IPS DF 4.7 (cell line): ENCODE measurements around the gene HSPA12B.

Source experiments
- DNase-seq: peaks from one replicate; pipeline ENCODE4 v3.0.0-alpha.2; 2013; ENCODE audit warnings: low spot score; ENCODE audit errors: extremely low read depth

Gene HSPA12B

DNA sequence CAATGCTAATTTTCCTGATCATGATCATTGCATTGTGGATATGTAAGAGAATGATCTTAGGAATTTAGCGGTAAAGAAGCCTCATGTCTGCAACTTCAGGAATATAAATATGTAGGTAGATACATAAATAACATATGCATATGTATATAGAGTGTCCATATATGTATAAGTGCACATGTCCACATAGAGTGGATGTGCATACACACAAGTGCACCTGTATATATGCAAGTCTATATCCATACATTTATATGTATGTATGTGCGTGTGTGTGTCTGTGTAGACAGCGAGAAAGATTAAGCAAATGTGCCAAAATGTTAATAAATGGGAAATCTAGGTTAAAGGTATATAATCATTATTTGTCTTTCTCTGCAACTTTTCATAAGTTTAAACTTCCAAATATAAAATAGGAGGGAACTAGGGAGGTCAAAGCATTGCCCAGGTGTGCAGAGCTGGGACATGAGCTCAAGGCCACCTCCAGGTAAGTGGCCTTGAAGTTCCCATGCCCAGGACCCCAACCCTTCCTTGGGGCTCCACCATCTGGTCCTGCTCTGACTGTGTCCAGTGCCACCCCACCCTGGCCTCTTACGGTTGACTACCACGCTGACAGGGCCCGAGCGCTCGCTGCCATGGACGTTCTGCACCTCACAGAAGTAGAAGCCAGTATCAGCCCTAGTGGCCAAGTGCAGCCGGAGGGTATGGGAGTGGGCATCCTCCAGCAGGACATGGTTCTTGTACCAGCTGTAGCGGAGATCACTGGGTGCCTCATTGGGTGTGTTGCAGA lies 29.7 kb upstream of the HSPA12B start:
- DNase-seq: no peak

DNA sequence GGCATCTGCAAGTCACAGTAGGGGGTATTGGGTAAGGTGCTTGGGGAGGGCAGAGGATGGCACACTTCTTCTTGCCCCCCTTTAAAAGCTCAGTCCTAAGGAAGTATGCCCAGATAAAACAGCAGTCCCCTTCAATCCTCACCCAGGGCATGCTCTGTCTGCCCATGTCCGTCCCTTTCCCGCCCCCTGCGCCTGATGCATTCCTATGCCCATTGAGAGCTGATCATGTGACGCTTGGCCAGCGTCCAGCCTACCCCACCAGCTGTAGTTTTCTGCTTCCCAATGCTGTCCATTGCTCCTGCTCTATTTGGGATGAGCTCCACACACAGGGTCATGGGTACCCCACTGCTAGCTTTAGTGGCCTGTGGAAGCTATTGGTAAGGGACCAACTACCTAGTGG lies 28.4 kb upstream of the HSPA12B start:
- DNase-seq: no peak

DNA sequence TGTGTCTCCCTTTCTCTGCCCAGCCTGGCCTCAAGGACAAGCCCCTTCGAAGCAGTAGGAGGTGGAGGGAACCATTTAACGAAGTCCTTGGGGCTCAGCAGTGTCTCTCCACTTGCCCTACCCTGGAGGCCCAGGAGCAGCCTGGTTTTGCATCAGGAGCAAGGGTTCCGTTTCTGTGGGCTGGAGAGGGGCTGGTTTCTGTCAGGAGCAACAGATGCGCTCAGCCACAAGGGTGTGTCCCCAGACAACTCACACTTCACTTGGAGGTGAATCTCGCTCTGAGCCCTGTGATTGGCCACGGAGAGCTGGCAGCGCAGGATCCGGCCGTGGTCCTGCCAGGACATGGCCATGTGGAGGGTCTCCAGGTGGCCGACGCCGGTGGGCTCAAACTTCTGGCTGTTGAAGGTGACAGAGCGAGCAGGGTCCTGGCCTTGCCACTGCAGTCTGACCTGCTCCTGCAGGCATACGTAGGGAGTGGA lies 27.0 kb upstream of the HSPA12B start:
- DNase-seq: no peak

DNA sequence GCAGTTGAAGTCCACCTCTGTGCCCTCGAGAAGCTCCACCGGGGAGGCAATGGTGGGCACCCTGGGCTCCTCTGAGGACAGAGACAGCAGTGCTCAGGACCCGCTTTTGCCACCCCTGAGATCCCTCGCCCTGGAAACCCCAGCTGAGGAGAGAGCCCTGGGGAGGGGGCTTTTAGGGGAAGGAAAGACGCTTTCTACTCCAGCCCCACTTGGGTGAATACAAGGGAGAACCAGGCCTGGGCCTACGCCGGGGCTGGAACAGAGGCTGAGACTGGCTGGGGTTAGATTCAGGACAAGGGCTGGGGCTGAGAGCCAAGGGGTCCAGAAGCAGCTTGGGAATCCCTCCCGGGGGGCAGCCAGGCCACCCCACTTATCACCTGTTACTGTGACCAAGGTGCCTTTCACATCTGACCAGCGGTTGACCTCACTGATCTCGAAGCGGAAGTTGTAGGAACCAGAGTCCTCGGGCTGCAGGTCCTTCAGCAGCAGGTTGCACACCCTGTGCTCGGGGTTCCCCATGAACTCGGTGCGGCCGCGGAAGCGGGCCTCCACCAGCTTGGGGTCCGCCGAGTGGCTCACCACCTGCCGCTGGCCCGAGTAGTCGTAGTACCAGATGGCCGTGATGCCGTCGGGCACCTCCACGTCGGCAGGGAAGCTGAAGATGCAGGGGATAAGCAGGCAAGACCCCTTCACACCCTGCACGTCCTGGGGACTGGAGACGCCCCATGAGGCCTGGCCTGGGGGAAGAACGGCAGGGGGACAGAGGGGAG lies 26.3 kb upstream of the HSPA12B start:
- DNase-seq: no peak

DNA sequence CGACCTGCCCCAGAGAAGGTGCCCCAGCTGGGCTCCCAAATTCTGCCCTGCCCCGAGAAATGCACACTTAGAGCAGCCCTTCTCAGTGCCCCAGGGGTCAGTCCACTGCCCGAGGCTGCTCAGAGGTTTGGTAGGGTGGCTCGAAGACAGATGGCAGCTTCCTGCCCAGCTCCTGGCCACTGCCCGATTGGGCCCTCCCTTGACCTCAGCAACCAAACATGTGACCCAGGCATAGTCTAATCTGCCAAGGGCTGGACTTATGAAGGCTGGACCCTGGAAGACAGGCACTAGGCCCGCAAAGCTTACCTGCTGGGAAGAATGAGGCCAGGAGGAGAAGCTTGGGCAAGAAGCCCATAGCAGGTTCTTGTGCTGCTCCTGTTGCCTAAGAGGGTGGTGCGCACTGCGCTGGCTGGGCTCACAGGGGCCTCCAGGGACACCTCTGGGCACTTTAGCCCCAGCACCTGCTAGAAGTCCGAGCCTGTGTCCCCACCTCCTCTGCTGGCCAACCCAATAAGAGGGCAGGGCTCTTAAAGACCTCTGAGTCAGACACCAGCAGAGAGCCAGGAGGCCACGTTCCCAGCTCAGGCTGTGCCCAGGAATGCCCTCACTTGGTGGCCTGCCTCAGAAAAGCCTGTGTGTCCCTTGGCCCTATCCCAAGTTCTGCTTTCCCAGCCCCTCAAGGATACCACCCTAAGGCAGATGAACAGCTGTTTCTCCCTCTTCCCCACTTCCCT lies 25.5 kb upstream of the HSPA12B start:
- DNase-seq: no peak

DNA sequence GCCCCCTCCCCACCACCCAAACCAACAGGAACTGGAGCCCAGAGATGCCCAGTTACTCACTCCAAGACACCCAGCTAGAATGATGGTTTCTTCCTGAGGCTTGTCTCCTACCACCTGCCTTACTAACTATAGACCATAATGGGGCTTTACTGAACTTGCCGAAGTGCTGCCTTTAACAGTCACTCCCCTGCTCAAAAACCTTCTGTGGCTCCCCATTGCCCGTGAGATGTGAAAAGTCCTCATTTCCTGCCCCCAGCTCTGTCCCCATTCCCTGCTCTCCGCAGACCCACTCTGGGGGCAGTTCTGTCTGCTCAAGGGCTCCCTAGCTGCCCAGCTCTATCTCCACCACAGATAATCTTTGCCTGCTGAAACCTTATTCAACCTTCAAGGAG lies 25.0 kb upstream of the HSPA12B start:
- no peak for DNase-seq

DNA sequence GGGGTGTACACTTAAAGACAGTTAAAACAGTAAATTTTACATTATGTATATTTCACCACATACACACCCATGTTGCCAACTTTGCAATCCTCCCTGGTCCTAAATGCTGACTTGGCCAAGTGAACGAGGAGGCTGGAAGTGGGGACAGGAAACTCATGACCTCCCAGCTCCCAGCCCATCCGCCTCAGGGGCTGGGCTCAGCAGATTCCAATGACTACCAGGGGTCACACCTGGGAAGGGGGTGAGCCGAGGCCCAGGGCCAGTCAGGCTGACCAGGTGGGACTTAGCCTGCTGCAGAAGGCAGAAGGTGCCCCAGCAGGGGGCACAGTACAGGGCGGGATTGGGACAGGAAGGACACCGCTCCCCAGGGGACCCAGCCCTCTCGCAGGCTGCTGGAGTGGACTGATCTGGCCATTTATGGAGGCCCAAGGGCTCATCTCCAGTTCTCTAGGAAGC lies 22.4 kb upstream of the HSPA12B start:
- no peak for DNase-seq

DNA sequence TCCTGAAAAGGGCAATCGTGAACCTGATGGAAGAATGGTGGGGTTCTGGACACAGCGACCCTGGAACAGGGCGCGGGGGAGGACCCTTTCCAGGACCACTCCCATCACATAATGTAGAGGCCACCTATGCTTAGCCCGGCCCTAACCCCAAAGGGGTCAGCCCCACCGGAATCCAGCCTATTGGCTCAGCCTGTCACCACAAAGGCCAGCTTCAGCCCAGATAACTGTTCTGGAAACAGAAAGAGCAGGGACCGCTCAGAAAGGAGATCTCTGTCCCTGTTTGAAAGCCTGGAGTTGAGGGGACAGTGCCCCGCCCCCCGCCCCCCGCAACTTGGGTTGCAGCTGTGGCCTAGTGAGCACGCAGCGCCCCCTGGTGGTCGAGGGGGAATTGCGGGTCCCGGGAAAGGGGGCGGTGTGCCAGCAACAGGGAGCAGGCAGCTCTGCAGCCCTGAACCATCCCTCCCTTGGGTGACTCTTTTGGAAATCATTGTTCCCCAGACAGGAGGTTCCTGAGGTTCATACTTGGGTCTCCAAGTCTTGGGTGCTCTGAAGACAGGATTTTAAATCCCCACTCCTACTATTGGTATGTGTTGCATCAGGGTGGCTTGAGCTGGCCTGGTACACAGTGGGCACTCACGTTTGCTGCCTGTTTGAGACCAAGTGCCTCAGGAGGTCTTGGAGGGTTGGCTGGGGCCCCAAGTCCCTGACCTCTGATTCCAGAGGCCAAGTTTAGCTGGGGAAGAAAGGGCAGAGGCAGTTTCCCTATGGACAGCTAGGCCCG lies 21.6 kb upstream of the HSPA12B start:
- DNase-seq: no peak

DNA sequence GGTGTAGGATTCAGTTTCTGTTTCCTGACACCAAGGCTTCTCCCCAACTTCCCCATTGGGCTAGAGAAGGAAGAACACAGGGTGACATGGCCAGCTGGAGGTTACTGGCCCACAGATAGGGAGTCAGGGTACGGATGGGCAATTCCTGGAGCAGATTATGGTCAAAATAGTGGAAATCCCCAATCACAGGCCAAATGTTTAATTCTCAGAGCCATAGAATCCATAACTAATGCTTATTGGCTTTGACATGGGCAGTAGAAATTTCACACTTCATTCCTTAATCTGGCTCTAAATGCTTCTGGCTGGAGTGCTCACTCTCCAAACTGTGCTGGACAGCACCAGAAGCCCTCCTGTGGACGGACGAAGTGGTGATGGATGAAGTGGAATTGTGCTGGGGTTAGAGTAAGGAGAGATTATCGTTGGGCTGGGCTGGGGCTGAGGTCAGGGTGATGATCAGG lies 21.0 kb upstream of the HSPA12B start:
- no peak for DNase-seq

DNA sequence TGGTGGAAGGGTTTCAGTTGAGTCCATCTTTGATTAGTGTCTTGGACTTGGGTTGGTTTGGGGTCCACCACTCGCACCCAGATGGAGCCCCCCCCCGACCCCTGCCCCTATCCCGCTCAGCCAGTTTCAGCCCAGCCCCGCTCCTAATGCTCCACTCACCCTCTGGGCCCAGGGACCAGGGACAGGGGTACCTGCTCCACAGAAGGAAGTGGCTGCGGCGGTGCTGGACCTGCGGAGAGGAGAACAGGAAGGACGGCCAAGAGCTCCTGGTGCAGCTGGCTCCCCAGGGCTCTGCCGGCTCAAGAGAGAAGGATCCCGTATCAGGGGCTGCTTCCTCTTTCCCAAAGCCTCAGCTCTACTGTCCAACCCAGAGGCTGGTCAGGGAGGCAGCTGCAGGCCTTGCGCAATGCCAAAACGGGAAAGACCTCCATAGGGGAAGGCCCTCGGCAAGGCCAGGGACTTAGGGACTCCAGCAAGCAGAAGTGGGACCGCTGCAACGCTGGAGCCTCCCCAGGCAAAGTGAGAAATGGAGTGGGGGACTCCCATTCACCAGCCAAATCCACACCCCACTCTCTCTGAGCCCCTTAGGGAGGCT lies 20.1 kb upstream of the HSPA12B start, which contains the start of gene SIGLEC1:
Gene SIGLEC1, minus strand, starts transcription at position 322 of the 595 bp plus-strand sequence. CDS start 5,472 bp downstream, outside the sequence.
- DNase-seq: no peak

DNA sequence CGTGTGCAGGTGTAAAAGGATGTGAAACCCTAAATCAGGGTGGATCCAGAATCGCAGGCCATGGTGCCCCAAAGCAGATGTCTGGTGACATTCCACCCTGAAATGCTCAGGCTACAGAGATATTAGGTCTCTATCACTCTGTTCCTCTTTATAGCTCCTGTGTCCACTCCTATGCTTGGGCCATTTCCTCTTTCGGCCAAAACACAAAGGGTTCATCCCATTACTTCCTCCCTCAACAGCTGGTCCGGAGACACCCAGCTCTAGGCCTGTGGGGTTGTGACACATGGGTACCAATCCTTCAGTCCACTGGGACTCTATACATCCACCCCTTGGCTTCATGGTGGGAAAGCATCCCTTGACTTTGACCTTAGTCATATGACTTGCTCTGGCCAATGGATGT lies 18.4 kb upstream of the HSPA12B start:
- no peak for DNase-seq

DNA sequence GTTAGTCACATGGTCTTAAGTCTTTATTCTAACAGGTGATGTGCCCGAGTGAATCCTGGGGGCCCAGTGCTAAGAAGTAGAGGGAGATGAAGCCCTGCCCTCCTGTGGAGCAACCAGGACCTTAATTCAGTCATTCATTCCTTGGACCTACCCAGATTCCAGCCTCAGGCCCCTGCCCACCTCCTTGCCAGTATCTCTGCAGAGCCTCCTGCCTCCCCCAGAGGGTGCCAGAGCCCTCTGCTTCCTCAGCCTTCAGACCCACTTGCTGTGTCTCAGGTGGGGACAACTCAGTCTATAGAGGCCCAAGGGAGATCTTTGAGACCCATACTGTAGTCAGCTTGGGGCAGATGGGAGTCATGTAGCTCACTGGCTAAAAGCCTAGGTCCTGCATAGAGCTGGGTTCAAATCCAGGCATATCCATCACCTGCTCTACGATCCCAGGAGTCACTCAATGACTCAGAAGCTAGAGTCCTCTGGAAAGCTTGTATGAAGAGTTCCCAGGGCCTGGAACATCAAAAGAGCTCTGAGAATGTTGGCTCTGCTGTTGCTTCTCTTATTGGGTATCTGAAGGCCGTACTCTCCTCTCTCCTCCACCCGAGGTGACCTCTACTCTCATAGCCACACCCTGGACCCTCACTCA lies 16.2 kb upstream of the HSPA12B start:
- DNase-seq: no peak

DNA sequence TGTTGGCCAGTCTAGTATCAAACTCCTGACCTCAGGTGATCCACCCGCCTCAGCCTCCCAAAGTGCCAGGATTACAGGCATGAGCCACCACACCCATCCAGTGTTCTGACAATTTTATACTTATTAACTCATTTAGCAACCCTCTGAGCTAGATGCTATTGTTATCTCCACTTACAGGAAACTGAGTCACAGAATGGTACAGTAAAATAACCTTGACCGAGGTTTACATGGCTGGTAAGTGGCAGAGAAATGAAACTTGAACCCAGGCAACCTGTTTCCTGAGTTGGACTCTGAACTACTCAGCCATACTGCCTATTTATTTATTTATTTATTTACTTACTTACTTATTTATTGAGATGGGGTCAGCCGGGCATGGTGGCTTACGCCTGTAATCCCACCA lies 13.4 kb upstream of the HSPA12B start:
- no peak for DNase-seq

DNA sequence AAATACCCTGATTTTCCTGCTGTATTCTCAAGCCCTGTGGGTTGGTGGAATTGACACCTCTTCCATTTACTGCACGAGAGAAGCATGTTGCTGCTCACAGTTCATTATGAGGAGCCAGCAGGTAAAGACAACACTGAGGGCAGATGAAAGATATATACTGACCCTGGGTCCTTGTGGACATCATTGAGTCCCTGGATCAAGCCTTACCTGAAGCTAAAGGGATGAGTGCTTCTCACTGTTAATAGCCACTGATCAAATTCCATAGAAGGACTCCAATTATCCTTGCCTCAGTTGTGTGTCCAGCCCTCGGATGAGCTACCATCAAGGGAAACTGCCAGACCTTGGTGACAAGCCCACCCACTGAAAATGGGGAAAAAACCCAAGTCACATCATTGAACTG lies 12.4 kb upstream of the HSPA12B start:
- no peak for DNase-seq

DNA sequence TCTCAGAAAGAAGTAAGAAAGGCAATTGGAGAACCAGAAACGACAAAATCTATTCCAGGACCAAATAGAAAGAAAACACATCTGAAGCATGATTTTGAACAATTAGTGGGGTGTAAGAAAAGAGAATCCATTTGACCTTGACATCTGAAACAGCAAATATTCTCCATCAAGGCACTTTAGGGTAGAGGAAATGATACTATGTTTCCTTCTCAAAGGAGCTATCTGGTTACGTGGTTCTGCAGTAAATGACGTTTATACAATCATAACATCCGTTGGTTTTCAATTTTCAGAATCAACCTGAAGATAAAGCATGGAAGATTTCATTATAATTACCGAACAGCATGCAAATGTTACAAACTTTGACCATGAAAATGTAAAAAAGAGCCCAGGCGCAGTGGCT lies 11.9 kb upstream of the HSPA12B start:
- no peak for DNase-seq

DNA sequence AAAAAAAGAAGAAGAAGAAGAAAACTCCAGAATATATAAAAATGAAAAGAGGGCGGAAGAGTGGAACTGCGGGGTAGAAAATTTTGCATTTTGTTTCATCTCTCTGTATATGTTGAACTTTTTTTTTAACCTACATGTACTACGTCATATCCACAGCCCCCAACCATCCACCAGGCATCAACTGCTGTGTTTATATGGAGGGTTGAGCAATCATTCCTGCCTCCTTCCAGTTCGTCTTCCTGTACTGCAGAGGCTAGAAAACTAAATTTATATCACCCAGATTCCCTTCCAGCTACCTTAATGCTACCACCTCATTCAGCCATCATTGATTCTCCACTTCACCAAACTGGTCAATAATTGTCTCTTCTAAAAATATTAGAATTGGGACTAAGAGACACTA lies 10.6 kb upstream of the HSPA12B start:
- DNase-seq: no peak

DNA sequence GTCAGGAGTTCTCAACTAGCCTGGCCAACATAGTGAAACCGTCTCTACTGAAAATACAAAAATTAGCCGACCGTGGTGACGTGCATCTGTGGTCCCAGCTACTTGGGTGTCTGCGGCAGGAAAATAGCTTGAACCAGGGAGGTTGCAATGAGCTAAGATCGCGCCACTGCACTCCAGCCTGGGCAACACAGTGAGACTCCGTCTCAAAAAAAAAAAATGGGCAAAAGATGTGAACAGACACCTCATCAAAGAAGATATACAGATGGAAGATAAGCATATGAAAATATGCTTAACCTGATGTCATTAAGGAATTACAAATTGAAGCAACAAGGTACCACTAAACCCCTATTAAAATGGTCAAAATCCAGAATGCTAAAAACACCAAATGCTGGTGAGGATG lies 9.2 kb upstream of the HSPA12B start:
- DNase-seq: no peak

DNA sequence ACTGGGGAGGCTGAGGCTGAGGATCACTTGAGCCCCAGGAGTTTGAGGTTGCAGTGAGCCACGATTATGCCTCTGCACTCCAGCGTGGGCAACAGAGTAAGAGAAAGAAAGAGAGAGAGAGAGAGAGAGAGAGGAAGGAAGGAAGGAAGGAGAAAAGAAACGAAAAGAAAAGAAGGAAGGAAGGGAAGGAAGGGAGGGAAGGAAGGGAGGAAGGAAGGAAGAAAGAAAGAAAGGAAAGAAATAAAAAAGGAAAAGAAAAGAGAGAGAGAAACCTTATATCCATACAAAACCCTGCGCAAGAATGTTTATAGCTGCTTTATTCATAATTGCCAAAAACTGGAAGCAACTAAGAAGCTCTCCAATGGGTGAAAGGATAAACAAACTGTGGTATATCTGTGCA lies 8.1 kb upstream of the HSPA12B start:
- no peak for DNase-seq

DNA sequence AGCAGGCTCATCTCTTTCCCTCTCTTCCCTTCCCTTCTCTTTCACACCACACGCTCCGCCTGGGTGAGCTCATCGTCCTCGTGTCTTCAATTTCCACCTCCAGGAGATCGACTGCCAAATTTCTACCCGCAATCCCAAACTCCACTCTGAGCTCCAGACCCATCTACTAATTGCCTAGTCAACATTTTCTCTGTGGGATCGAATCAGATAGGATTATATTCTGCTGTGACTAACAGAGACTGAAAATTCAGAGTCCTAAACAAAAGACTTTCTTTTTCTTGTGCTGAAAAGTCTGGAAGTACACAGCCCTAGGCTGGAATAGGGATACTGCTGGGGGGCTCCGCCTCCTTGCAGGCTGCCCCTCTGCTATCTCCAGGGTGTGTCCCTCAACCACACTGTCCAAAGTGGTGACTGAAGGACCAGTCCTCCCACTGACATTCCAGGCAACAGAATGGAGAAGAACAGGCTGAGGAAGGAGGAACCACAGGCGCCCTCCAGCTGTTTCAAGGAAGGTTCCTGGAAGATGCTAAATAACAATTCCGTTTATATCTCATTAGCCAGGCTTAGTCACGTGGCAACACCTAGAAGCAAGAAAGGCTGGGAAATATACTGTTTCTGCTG lies 5.0 kb upstream of the HSPA12B start:
- DNase-seq: no peak

DNA sequence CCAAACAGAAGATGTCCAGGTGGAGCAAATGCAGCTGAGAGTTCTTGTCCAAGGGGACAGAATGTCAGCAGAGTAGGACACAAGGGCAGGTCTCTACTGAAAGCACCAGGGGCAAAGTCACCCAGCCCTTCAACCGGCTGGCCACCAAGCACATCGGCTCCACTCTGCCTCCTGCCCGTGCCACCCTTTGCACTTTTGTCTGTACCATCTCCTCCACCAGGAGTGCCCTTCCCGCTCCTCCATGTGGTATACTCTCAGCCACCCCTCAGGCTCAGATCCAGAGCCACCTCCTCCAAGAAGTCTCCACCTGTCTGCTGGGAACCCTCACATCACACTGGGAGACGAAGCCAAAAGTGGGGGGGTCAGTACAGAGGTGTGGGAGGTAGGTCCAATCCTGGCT lies 4.1 kb upstream of the HSPA12B start:
- DNase-seq: no peak
